ENCODE data around the gene SLC25A17.

Gene SLC25A17

GRCh38 chr22:40818747-40819598 is at the start of gene SLC25A17:
Gene SLC25A17 (minus strand): TSS chr22:40819346. CDS start chr22:40819248, 98 bp downstream.
- TF ChIP-seq GATA2 (IDR thresholded peaks at IDR 0.05; ENCODE audit: low read depth, low read length) (no peak), GATA3 (IDR thresholded peaks at IDR 0.05; ENCODE audit: low read depth, low read length) (no peak)

- TF ChIP-seq GATA2 (IDR thresholded peaks at IDR 0.05; ENCODE audit: low read depth, low read length), result no peak
- TF ChIP-seq GATA3 (IDR thresholded peaks at IDR 0.05; ENCODE audit: low read depth, low read length), result no peak
Observed at GRCh38 chr22:40867109-40867508, 48.0 kb upstream of the SLC25A17 start.

- TF ChIP-seq GATA2 (IDR thresholded peaks at IDR 0.05; ENCODE audit: low read depth, low read length) (no peak), GATA3 (IDR thresholded peaks at IDR 0.05; ENCODE audit: low read depth, low read length) (no peak)
Observed at GRCh38 chr22:40862537-40862936, 43.4 kb upstream of the SLC25A17 start.

- no peak for TF ChIP-seq GATA3 (IDR thresholded peaks at IDR 0.05; ENCODE audit: low read depth, low read length)
- TF ChIP-seq GATA2 (IDR thresholded peaks at IDR 0.05; ENCODE audit: low read depth, low read length), result no peak
Observed at GRCh38 chr22:40862013-40862412, 42.9 kb upstream of the SLC25A17 start, which contains the start of gene DNAJB7. Gene DNAJB7 (minus strand): TSS chr22:40862113. CDS start chr22:40861994, 119 bp downstream.

GRCh38 chr22:40857309-40857855 is 38.2 kb upstream of the SLC25A17 start:
- TF ChIP-seq GATA3 (IDR thresholded peaks at IDR 0.05; ENCODE audit: low read depth, low read length) (no peak), GATA2 (IDR thresholded peaks at IDR 0.05; ENCODE audit: low read depth, low read length) (no peak)

- TF ChIP-seq GATA2 (IDR thresholded peaks at IDR 0.05; ENCODE audit: low read depth, low read length) (no peak), GATA3 (IDR thresholded peaks at IDR 0.05; ENCODE audit: low read depth, low read length) (no peak)
Observed at GRCh38 chr22:40856513-40857308, 37.6 kb upstream of the SLC25A17 start, which contains the start of the genes ST13 and XPNPEP3. Gene ST13 (minus strand): TSS chr22:40856639. CDS start chr22:40856540, 99 bp downstream. Gene XPNPEP3 (plus strand): TSS chr22:40857148. CDS start chr22:40857182, 34 bp downstream.

GRCh38 chr22:40855979-40856512 is 36.9 kb upstream of the SLC25A17 start:
- TF ChIP-seq GATA3 (IDR thresholded peaks at IDR 0.05; ENCODE audit: low read depth, low read length), result no peak
- no peak for TF ChIP-seq GATA2 (IDR thresholded peaks at IDR 0.05; ENCODE audit: low read depth, low read length)

- TF ChIP-seq GATA3 (IDR thresholded peaks at IDR 0.05; ENCODE audit: low read depth, low read length) (no peak), GATA2 (IDR thresholded peaks at IDR 0.05; ENCODE audit: low read depth, low read length) (no peak)
Observed at GRCh38 chr22:40855071-40855978, 36.2 kb upstream of the SLC25A17 start.

- no peak for TF ChIP-seq GATA3 (IDR thresholded peaks at IDR 0.05; ENCODE audit: low read depth, low read length)
- TF ChIP-seq GATA2 (IDR thresholded peaks at IDR 0.05; ENCODE audit: low read depth, low read length), result no peak
Observed at GRCh38 chr22:40853961-40854360, 34.8 kb upstream of the SLC25A17 start.

- TF ChIP-seq GATA3 (IDR thresholded peaks at IDR 0.05; ENCODE audit: low read depth, low read length), result no peak
- TF ChIP-seq GATA2 (IDR thresholded peaks at IDR 0.05; ENCODE audit: low read depth, low read length), result no peak
Observed at GRCh38 chr22:40853333-40853732, 34.2 kb upstream of the SLC25A17 start.

- TF ChIP-seq GATA2 (IDR thresholded peaks at IDR 0.05; ENCODE audit: low read depth, low read length) (no peak), GATA3 (IDR thresholded peaks at IDR 0.05; ENCODE audit: low read depth, low read length) (no peak)
Observed at GRCh38 chr22:40844951-40845350, 25.8 kb upstream of the SLC25A17 start.

- TF ChIP-seq GATA3 (IDR thresholded peaks at IDR 0.05; ENCODE audit: low read depth, low read length) (no peak), GATA2 (IDR thresholded peaks at IDR 0.05; ENCODE audit: low read depth, low read length) (no peak)
Observed at GRCh38 chr22:40838486-40838885, 19.3 kb upstream of the SLC25A17 start.

- TF ChIP-seq GATA2 (IDR thresholded peaks at IDR 0.05; ENCODE audit: low read depth, low read length) (no peak), GATA3 (IDR thresholded peaks at IDR 0.05; ENCODE audit: low read depth, low read length) (no peak)
Observed at GRCh38 chr22:40834619-40835018, 15.5 kb upstream of the SLC25A17 start.

Measured in SH-SY5Y (cell line).